GM23338 (cell line): ENCODE data around the gene ARPC4. TPM values are rescaled to one million over a fixed set of nuclear protein-coding genes. Genes with fewer than 3 reads are reported as not detected.

ENCODE experiments used
- ATAC-seq: fragments of 200-7000 bp; cut with Tn5 transposase; 3 replicates; pipeline ENCODE4 v1.9.1; 2020
- DNase-seq: peaks from one replicate; pipeline ENCODE4 v3.0.0-alpha.2; 2015; ENCODE audit warnings: low spot score
- H2AFZ ChIP-seq: fragments of 200-600 bp; sonication (generic); 2 replicates; pipeline ENCODE4 v1.8.0; 2016; ENCODE audit warnings: antibody characterized with exemption, mild to moderate bottlenecking, moderate library complexity
- H3F3A ChIP-seq: fragments of 200-600 bp; sonication (generic); replicated peaks from 2 replicates; pipeline ENCODE4 v1.8.0; 2017; ENCODE audit warnings: antibody characterized with exemption, mixed run types, low read depth
- H3K27ac ChIP-seq: fragments of 200-600 bp; sonication (generic); 2 replicates; pipeline ENCODE4 v1.6.1; 2016; ENCODE audit warnings: low read depth
- H3K27me3 ChIP-seq: fragments of 200-600 bp; sonication (generic); 2 replicates; pipeline ENCODE4 v1.8.0; 2016; ENCODE audit warnings: mild to moderate bottlenecking, mixed run types, moderate library complexity; ENCODE audit not compliant: insufficient read depth
- H3K36me3 ChIP-seq: fragments of 200-600 bp; sonication (generic); 2 replicates; pipeline ENCODE4 v1.8.0; 2016; ENCODE audit warnings: mild to moderate bottlenecking; ENCODE audit not compliant: insufficient read depth
- H3K4me1 ChIP-seq: fragments of 200-600 bp; sonication (generic); 2 replicates; pipeline ENCODE4 v1.8.0; 2016; ENCODE audit warnings: mild to moderate bottlenecking, moderate library complexity; ENCODE audit not compliant: insufficient read depth
- H3K4me2 ChIP-seq: fragments of 200-600 bp; sonication (generic); 2 replicates; pipeline ENCODE4 v1.7.1; 2017; ENCODE audit warnings: mixed run types
- H3K4me3 ChIP-seq: fragments of 200-600 bp; sonication (generic); 2 replicates; pipeline ENCODE4 v1.6.1; 2016; ENCODE audit warnings: mixed run types
- H3K79me2 ChIP-seq: fragments of 200-600 bp; sonication (generic); replicated peaks from 2 replicates; pipeline ENCODE4 v1.8.0; 2017; ENCODE audit warnings: mild to moderate bottlenecking; ENCODE audit not compliant: insufficient read depth
- H3K9me2 ChIP-seq: fragments of 200-600 bp; sonication (generic); 2 replicates; pipeline ENCODE4 v1.8.0; 2017; ENCODE audit not compliant: insufficient read depth
- H4K20me1 ChIP-seq: fragments of 200-600 bp; sonication (generic); replicated peaks from 2 replicates; pipeline ENCODE4 v1.8.0; 2017; ENCODE audit warnings: mild to moderate bottlenecking; ENCODE audit not compliant: insufficient read depth
- H3K27ac Mint-ChIP-seq: 2 replicates; pipeline ENCODE4 v1.8.0; 2020; ENCODE audit warnings: inconsistent platforms, mild to moderate bottlenecking, moderate library complexity, mixed read lengths
- H3K27me3 Mint-ChIP-seq: 3 replicates; pipeline ENCODE4 v1.8.0; 2022; ENCODE audit warnings: low read depth, mild to moderate bottlenecking, moderate library complexity, mixed read lengths, inconsistent platforms; ENCODE audit not compliant: insufficient read depth, poor library complexity
- H3K36me3 Mint-ChIP-seq: 3 replicates; pipeline ENCODE4 v1.8.0; 2021; ENCODE audit warnings: low read depth, mild to moderate bottlenecking, inconsistent platforms, moderate library complexity, mixed read lengths
- H3K4me1 Mint-ChIP-seq: 3 replicates; pipeline ENCODE4 v1.8.0; 2020; ENCODE audit warnings: mild to moderate bottlenecking, inconsistent platforms, mixed read lengths
- H3K4me3 Mint-ChIP-seq: 3 replicates; pipeline ENCODE4 v1.8.0; 2021; ENCODE audit warnings: moderate library complexity, mild to moderate bottlenecking, inconsistent platforms, mixed read lengths
- H3K9me3 Mint-ChIP-seq: 3 replicates; pipeline ENCODE4 v1.8.0; 2020; ENCODE audit warnings: moderate library complexity, mild to moderate bottlenecking, inconsistent platforms, mixed read lengths
- CREB1 ChIP-seq: fragments of 250-450 bp; sonication (Bioruptor Pico); IDR thresholded peaks from 2 replicates; pipeline ENCODE4 v1.5.0; 2020; ENCODE audit warnings: low read depth, mild to moderate bottlenecking, moderate library complexity
- EZH2 ChIP-seq: fragments of 200-600 bp; sonication (generic); IDR thresholded peaks from one replicate; pipeline ENCODE4 v1.8.0; 2017; ENCODE audit warnings: antibody characterized with exemption, mild to moderate bottlenecking, low read depth; ENCODE audit not compliant: unreplicated experiment
- EZH2phosphoT487 ChIP-seq: fragments of 200-600 bp; sonication (generic); IDR thresholded peaks from one replicate; pipeline ENCODE4 v1.8.1; 2018; ENCODE audit warnings: antibody characterized with exemption; ENCODE audit not compliant: unreplicated experiment
- JUNB ChIP-seq: IDR thresholded peaks from one replicate; pipeline ENCODE4 v1.6.1; 2016; ENCODE audit warnings: antibody characterized with exemption; ENCODE audit not compliant: unreplicated experiment
- NANOG ChIP-seq: IDR thresholded peaks from 2 replicates; pipeline ENCODE4 v1.6.1; 2016; ENCODE audit warnings: antibody characterized with exemption, borderline replicate concordance
- POLR2AphosphoS5 ChIP-seq: IDR thresholded peaks from 2 replicates; pipeline ENCODE4 v1.6.1; 2016; ENCODE audit warnings: antibody characterized with exemption, low read depth
- STAT1 ChIP-seq: IDR thresholded peaks from one replicate; pipeline ENCODE4 v1.6.1; 2016; ENCODE audit warnings: antibody characterized with exemption; ENCODE audit not compliant: unreplicated experiment
- ZNF114 ChIP-seq: fragments of 250-450 bp; sonication (Bioruptor Pico); IDR thresholded peaks from 2 replicates; pipeline ENCODE4 v1.5.0; 2020; ENCODE audit warnings: mild to moderate bottlenecking, moderate library complexity
- ZNF331 ChIP-seq: fragments of 250-450 bp; sonication (Bioruptor Pico); IDR thresholded peaks from 2 replicates; pipeline ENCODE4 v1.5.0; 2020; ENCODE audit warnings: low read depth, mild to moderate bottlenecking, moderate library complexity
- ZNF462 ChIP-seq: fragments of 250-450 bp; sonication (Bioruptor Pico); IDR thresholded peaks from 2 replicates; pipeline ENCODE4 v1.5.0; 2020; ENCODE audit warnings: mild to moderate bottlenecking, moderate library complexity
- polyA plus RNA-seq: library from polyadenylated mRNA; unstranded; fragments of >200 nt; fragmentation: Nextera tagmentation; extraction: Ambion mirVana; gene quantifications from 2 replicates; pipeline ENCODE4 v1.2.1, GENCODE V29; 2016
- total RNA-seq: library from RNA; depleted of rRNA; stranded (reverse); fragments of >200 nt; shearing (Covaris generic); gene quantifications from 2 replicates; pipeline ENCODE4 v1.2.3, GENCODE V29; 2014
- TF ChIP-seq, protein P1 (sequence below), 2 experiments: fragments of 200-600 bp in 1 of 2; sonication (generic) in 1 of 2; conservative IDR thresholded peaks; 2 replicates each; pipeline versions ENCODE4 v1.5.1 to v1.6.1; 2016 to 2017; ENCODE audit warnings: antibody characterized with exemption in 2 of 2, low read depth in 2 of 2, mild to moderate bottlenecking in 2 of 2, moderate library complexity in 1 of 2
- TF ChIP-seq, protein P2 (sequence below): IDR thresholded peaks from one replicate; pipeline ENCODE4 v1.6.1; 2018; ENCODE audit warnings: antibody characterized with exemption; ENCODE audit not compliant: unreplicated experiment
- TF ChIP-seq, protein P3 (sequence below): IDR thresholded peaks from 2 replicates; pipeline ENCODE4 v1.6.1; 2016; ENCODE audit warnings: antibody characterized with exemption

Gene ARPC4
- total and polyA plus RNA-seq, 2 experiments from 2014 or later, result 71.9 to 176 TPM

GRCh38 chr3:9779721-9780457 lies 13.0 kb upstream of the ARPC4 start:
- no peaks in the 10 kb centered on the region for H3K9me3 Mint-ChIP-seq
- Histone ChIP-seq H3K4me2 (no peak overlapping the region), H3K4me1 (no peaks in the 10 kb centered on the region), H4K20me1 (no peaks in the 10 kb centered on the region; the same call in 1 of the 2 replicates), H3K4me3 (no peak overlapping the region), H3K27me3 (0 out of 2 replicates have a peak, but pooled peaks cover 2% of the 10 kb centered on the region), H3K36me3 (0 out of 2 replicates have a peak, but pooled peaks cover 6% of the 10 kb centered on the region), H3K9me2 (no peaks in the 10 kb centered on the region), H3K27ac (no peak overlapping the region), H2AFZ (no peak overlapping the region), H3K79me2 (no peaks in the 10 kb centered on the region), H3F3A (0 out of 2 replicates have a peak, but pooled peaks cover 2% of the 10 kb centered on the region)
- DNase-seq, result no peak
- H3K36me3 Mint-ChIP-seq, result peaks cover 34% of the 10 kb centered on the region
- TF ChIP-seq POLR2AphosphoS5, result no peak
- TF ChIP-seq ZNF462 (CRISPR knock-in tag), result no peak
- TF ChIP-seq, protein P1, sequence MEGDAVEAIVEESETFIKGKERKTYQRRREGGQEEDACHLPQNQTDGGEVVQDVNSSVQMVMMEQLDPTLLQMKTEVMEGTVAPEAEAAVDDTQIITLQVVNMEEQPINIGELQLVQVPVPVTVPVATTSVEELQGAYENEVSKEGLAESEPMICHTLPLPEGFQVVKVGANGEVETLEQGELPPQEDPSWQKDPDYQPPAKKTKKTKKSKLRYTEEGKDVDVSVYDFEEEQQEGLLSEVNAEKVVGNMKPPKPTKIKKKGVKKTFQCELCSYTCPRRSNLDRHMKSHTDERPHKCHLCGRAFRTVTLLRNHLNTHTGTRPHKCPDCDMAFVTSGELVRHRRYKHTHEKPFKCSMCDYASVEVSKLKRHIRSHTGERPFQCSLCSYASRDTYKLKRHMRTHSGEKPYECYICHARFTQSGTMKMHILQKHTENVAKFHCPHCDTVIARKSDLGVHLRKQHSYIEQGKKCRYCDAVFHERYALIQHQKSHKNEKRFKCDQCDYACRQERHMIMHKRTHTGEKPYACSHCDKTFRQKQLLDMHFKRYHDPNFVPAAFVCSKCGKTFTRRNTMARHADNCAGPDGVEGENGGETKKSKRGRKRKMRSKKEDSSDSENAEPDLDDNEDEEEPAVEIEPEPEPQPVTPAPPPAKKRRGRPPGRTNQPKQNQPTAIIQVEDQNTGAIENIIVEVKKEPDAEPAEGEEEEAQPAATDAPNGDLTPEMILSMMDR (conservative IDR thresholded peaks at IDR 0.05; ENCODE audit: low read depth in 2 of 2), result no peak
- TF ChIP-seq STAT1, result no peak
- no peak for TF ChIP-seq JUNB
- TF ChIP-seq CREB1 (CRISPR knock-in tag), result no peak
- TF ChIP-seq, protein P2, sequence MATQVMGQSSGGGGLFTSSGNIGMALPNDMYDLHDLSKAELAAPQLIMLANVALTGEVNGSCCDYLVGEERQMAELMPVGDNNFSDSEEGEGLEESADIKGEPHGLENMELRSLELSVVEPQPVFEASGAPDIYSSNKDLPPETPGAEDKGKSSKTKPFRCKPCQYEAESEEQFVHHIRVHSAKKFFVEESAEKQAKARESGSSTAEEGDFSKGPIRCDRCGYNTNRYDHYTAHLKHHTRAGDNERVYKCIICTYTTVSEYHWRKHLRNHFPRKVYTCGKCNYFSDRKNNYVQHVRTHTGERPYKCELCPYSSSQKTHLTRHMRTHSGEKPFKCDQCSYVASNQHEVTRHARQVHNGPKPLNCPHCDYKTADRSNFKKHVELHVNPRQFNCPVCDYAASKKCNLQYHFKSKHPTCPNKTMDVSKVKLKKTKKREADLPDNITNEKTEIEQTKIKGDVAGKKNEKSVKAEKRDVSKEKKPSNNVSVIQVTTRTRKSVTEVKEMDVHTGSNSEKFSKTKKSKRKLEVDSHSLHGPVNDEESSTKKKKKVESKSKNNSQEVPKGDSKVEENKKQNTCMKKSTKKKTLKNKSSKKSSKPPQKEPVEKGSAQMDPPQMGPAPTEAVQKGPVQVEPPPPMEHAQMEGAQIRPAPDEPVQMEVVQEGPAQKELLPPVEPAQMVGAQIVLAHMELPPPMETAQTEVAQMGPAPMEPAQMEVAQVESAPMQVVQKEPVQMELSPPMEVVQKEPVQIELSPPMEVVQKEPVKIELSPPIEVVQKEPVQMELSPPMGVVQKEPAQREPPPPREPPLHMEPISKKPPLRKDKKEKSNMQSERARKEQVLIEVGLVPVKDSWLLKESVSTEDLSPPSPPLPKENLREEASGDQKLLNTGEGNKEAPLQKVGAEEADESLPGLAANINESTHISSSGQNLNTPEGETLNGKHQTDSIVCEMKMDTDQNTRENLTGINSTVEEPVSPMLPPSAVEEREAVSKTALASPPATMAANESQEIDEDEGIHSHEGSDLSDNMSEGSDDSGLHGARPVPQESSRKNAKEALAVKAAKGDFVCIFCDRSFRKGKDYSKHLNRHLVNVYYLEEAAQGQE, result no peak
- TF ChIP-seq NANOG, result no peak
- no peak for TF ChIP-seq ZNF114
- TF ChIP-seq, protein P3, sequence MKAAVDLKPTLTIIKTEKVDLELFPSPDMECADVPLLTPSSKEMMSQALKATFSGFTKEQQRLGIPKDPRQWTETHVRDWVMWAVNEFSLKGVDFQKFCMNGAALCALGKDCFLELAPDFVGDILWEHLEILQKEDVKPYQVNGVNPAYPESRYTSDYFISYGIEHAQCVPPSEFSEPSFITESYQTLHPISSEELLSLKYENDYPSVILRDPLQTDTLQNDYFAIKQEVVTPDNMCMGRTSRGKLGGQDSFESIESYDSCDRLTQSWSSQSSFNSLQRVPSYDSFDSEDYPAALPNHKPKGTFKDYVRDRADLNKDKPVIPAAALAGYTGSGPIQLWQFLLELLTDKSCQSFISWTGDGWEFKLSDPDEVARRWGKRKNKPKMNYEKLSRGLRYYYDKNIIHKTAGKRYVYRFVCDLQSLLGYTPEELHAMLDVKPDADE, result no peak
- no peak for TF ChIP-seq EZH2phosphoT487
- TF ChIP-seq ZNF331, result no peak
- no peak for TF ChIP-seq EZH2
- no peak overlapping the region for H3K27ac Mint-ChIP-seq
- H3K4me3 Mint-ChIP-seq, result no peak overlapping the region
- no peak for ATAC-seq
- H3K4me1 Mint-ChIP-seq, result no peaks in the 10 kb centered on the region
- H3K27me3 Mint-ChIP-seq, result peaks cover 14% of the 10 kb centered on the region
